HG02938 (cell line): ENCODE data around the gene GJD4.

Experiments used
- ATAC-seq: cut with Tn5 transposase; IDR thresholded peaks from one replicate; pipeline ENCODE4 v1.9.1; 2021; ENCODE audit warnings: mild to moderate bottlenecking, moderate library complexity; ENCODE audit not compliant: unreplicated experiment

The GJD4 gene

GRCh38 chr10:35613597-35614226 lies 8.6 kb downstream of the GJD4 start:
- ATAC-seq, result no peak

GRCh38 chr10:35614312-35614711 lies 9.2 kb downstream of the GJD4 start:
- ATAC-seq, result no peak

- ATAC-seq, result no peak
These were observed 21.9 kb downstream of the GJD4 start for GRCh38 chr10:35626971-35627507.

- no peak for ATAC-seq
These were observed 26.3 kb downstream of the GJD4 start for GRCh38 chr10:35631404-35631803.

GRCh38 chr10:35632027-35632426 lies 26.9 kb downstream of the GJD4 start:
- ATAC-seq, result no peak

- ATAC-seq, result no peak
These were observed 28.2 kb downstream of the GJD4 start for GRCh38 chr10:35633006-35633980.

GRCh38 chr10:35635576-35635975 lies 30.4 kb downstream of the GJD4 start:
- no peak for ATAC-seq

GRCh38 chr10:35636956-35637355 lies 31.8 kb downstream of the GJD4 start:
- no peak for ATAC-seq

GRCh38 chr10:35637462-35637861 lies 32.3 kb downstream of the GJD4 start:
- ATAC-seq, result no peak

GRCh38 chr10:35638101-35638500 lies 33.0 kb downstream of the GJD4 start:
- no peak for ATAC-seq

GRCh38 chr10:35639021-35639727 lies 34.0 kb downstream of the GJD4 start:
- no peak for ATAC-seq

- no peak for ATAC-seq
These were observed 34.7 kb downstream of the GJD4 start for GRCh38 chr10:35639728-35640401.

GRCh38 chr10:35640474-35640873 lies 35.3 kb downstream of the GJD4 start:
- ATAC-seq, result peak; percentile 25

- peak; percentile 25 for ATAC-seq
These were observed 36.0 kb downstream of the GJD4 start for GRCh38 chr10:35640951-35641675.

- peak; percentile 20 for ATAC-seq
These were observed 36.5 kb downstream of the GJD4 start for GRCh38 chr10:35641676-35642034.

GRCh38 chr10:35642035-35642792 lies 37.1 kb downstream of the GJD4 start, which contains the start of gene FZD8:
Gene FZD8, minus strand, starts transcription at chr10:35642296. Its CDS starts 867 bp downstream, at chr10:35641429.
- peak; percentile 86 for ATAC-seq

- peak; percentile 1 for ATAC-seq
These were observed 37.6 kb downstream of the GJD4 start for GRCh38 chr10:35642793-35643114.

GRCh38 chr10:35643151-35644049 lies 38.3 kb downstream of the GJD4 start:
- no peak for ATAC-seq
